Putamen (tissue), 1 donor: ENCODE measurements around the gene DCBLD1.
"Not testable (repeated sequence)": the region's sequence is repeated elsewhere in the genome, so short reads cannot be mapped to it uniquely, and the experiment has no call there.

Experiments
- DNase-seq: peaks from one replicate; pipeline ENCODE4 v3.0.0-alpha.2; 2016; ENCODE audit warnings: low spot score

Gene DCBLD1

GRCh38 chr6:117482240-117483003 lies at the start of gene DCBLD1:
DCBLD1 (plus strand) TSS chr6:117482674; CDS start chr6:117482782, 108 bp downstream.
- peak; percentile 61 for DNase-seq

- DNase-seq, result no peak
These were observed 41.6 kb upstream of the DCBLD1 start for GRCh38 chr6:117440706-117441525.

GRCh38 chr6:117441824-117442264 lies 40.6 kb upstream of the DCBLD1 start:
- DNase-seq, result no peak

- DNase-seq, result not testable (repeated sequence)
These were observed 40.2 kb upstream of the DCBLD1 start for GRCh38 chr6:117442313-117442712.

GRCh38 chr6:117444600-117444999 lies 37.9 kb upstream of the DCBLD1 start:
- no peak for DNase-seq

- DNase-seq, result no peak
These were observed 35.6 kb upstream of the DCBLD1 start for GRCh38 chr6:117446861-117447260.

GRCh38 chr6:117448011-117448410 lies 34.5 kb upstream of the DCBLD1 start:
- no peak for DNase-seq

- DNase-seq, result no peak
These were observed 33.6 kb upstream of the DCBLD1 start for GRCh38 chr6:117448732-117449485.

- peak; percentile 41 for DNase-seq
These were observed 32.7 kb upstream of the DCBLD1 start for GRCh38 chr6:117449549-117450439.

GRCh38 chr6:117451671-117452070 lies 30.8 kb upstream of the DCBLD1 start:
- DNase-seq, result no peak

- no peak for DNase-seq
These were observed 26.2 kb upstream of the DCBLD1 start for GRCh38 chr6:117456250-117456649.

GRCh38 chr6:117456998-117457397 lies 25.5 kb upstream of the DCBLD1 start:
- no peak for DNase-seq

GRCh38 chr6:117459204-117459944 lies 23.1 kb upstream of the DCBLD1 start:
- DNase-seq, result no peak

GRCh38 chr6:117463762-117464665 lies 18.5 kb upstream of the DCBLD1 start:
- no peak for DNase-seq

- no peak for DNase-seq
These were observed 17.8 kb upstream of the DCBLD1 start for GRCh38 chr6:117464700-117465099.

GRCh38 chr6:117465691-117466090 lies 16.8 kb upstream of the DCBLD1 start:
- DNase-seq, result no peak

- DNase-seq, result no peak
These were observed 14.6 kb upstream of the DCBLD1 start for GRCh38 chr6:117467876-117468275.

GRCh38 chr6:117468527-117468926 lies 13.9 kb upstream of the DCBLD1 start:
- not testable (repeated sequence) for DNase-seq

GRCh38 chr6:117469356-117469755 lies 13.1 kb upstream of the DCBLD1 start:
- DNase-seq, result no peak

GRCh38 chr6:117469791-117470190 lies 12.7 kb upstream of the DCBLD1 start:
- DNase-seq, result no peak
